H1 (cell line): ENCODE results near the gene PRCP.
"Not testable (repeated sequence)": the region's sequence is repeated elsewhere in the genome, so short reads cannot be mapped to it uniquely, and the experiment has no call there.

ENCODE experiments used
- BRCA1 ChIP-seq: IDR thresholded peaks from 2 replicates; pipeline ENCODE4 v1.6.1; 2012; ENCODE audit warnings: low read depth, low read length, improper control_type of control experiment
- CEBPB ChIP-seq: IDR thresholded peaks from 2 replicates; pipeline ENCODE4 v1.6.1; 2012; ENCODE audit warnings: low read depth, low read length
- EZH2 ChIP-seq: fragments of 200-600 bp; sonication (generic); IDR thresholded peaks from 2 replicates; pipeline ENCODE4 v1.7.1; 2012; ENCODE audit warnings: low read depth, mild to moderate bottlenecking, moderate library complexity, low read length, inconsistent platforms; ENCODE audit not compliant: severe bottlenecking
- SIRT6 ChIP-seq: IDR thresholded peaks from one replicate; pipeline ENCODE4 v1.7.1; 2012; ENCODE audit warnings: low read length, inconsistent platforms
- ZNF274 ChIP-seq: IDR thresholded peaks from 2 replicates; pipeline ENCODE4 v1.7.0; 2012; ENCODE audit warnings: low read length, borderline replicate concordance; ENCODE audit errors: extremely low read depth
- TF ChIP-seq, protein P1 (sequence below): IDR thresholded peaks from 2 replicates; pipeline ENCODE4 v1.6.1; 2012; ENCODE audit warnings: inconsistent platforms
- TF ChIP-seq, protein P2 (sequence below), 3 experiments: IDR thresholded peaks; 1 replicate in 2 of 3; 2 replicates in 1 of 3; pipeline versions ENCODE4 v1.5.1 to v1.6.1; 2011; ENCODE audit warnings: low read length in 3 of 3, mild to moderate bottlenecking in 3 of 3, inconsistent platforms in 2 of 3, low read depth in 1 of 3, moderate library complexity in 1 of 3; ENCODE audit not compliant: insufficient read depth in 1 of 3; ENCODE audit errors: control extremely low read depth in 1 of 3

DNA sequence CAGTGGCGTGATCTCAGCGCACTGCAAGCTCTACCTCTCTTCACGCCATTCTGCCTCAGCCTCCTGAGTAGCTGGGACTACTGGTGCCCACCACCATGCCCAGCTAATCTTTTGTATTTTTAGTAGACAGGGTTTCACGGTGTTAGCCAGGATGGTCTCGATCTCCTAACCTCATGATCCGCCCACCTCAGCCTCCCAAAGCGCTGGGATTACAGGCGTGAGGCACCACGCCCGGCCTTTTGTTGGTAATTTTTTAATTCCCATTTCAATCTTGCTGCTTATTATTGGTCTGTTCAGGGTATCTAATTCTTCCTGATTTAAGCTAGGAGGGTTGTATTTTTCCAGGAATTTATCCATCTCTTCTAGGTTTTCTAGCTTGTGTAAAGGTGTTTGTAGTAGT is 19.6 kb upstream of the PRCP start:
- TF ChIP-seq SIRT6, CEBPB, BRCA1, EZH2, ZNF274: not testable (repeated sequence)
- TF ChIP-seq, protein P1, sequence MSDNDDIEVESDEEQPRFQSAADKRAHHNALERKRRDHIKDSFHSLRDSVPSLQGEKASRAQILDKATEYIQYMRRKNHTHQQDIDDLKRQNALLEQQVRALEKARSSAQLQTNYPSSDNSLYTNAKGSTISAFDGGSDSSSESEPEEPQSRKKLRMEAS, result not testable (repeated sequence)
- TF ChIP-seq, protein P2, sequence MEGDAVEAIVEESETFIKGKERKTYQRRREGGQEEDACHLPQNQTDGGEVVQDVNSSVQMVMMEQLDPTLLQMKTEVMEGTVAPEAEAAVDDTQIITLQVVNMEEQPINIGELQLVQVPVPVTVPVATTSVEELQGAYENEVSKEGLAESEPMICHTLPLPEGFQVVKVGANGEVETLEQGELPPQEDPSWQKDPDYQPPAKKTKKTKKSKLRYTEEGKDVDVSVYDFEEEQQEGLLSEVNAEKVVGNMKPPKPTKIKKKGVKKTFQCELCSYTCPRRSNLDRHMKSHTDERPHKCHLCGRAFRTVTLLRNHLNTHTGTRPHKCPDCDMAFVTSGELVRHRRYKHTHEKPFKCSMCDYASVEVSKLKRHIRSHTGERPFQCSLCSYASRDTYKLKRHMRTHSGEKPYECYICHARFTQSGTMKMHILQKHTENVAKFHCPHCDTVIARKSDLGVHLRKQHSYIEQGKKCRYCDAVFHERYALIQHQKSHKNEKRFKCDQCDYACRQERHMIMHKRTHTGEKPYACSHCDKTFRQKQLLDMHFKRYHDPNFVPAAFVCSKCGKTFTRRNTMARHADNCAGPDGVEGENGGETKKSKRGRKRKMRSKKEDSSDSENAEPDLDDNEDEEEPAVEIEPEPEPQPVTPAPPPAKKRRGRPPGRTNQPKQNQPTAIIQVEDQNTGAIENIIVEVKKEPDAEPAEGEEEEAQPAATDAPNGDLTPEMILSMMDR (IDR thresholded peaks at IDR 0.05; ENCODE audit: control extremely low read depth in 1 of 3, insufficient read depth in 1 of 3, low read depth in 1 of 3, low read length in 3 of 3), result not testable (repeated sequence)
